ENCODE data around the gene VWF.

DNA sequence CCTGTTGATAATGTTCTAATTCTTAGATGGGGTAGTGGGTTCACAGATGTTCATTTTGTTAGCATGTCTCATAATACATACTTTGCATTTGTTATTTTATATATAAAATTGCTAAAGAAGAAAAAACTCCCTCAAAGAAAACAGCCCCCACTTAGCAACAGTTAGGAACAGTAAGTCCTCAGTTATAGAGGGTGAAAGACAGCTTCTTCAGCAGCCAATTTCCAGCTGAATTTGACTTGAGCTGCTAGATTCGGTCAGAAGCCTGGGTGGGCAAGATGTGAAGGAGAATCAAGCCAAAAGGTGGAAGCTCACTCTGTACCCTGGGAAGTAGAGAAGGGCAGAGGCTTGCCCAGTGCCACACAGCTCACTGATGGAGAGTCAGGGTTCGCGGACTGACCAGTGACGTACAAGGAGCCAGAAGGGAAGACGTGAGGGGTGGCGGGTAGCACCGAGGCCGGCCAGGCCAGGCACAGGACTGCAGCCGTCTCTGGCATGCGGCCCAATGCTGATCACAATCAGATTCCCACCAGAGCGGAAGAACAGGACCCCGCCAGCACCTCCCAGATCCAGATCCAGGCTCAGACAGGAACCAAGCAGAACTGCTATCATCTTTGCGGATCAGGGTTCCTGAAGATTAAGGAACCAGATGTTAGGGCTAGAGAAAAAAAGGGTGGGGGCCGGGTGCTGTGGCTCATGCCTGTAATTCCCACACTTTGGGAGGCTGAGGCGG lies 30.4 kb upstream of the VWF start:
- TF ChIP-seq, protein P1, sequence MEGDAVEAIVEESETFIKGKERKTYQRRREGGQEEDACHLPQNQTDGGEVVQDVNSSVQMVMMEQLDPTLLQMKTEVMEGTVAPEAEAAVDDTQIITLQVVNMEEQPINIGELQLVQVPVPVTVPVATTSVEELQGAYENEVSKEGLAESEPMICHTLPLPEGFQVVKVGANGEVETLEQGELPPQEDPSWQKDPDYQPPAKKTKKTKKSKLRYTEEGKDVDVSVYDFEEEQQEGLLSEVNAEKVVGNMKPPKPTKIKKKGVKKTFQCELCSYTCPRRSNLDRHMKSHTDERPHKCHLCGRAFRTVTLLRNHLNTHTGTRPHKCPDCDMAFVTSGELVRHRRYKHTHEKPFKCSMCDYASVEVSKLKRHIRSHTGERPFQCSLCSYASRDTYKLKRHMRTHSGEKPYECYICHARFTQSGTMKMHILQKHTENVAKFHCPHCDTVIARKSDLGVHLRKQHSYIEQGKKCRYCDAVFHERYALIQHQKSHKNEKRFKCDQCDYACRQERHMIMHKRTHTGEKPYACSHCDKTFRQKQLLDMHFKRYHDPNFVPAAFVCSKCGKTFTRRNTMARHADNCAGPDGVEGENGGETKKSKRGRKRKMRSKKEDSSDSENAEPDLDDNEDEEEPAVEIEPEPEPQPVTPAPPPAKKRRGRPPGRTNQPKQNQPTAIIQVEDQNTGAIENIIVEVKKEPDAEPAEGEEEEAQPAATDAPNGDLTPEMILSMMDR (IDR thresholded peaks at IDR 0.05) = no peak
- TF ChIP-seq EP300 (IDR thresholded peaks at IDR 0.05) = no peak
